Measurements from ENCODE around the gene COL4A5. TPM values are rescaled to one million over a fixed set of nuclear protein-coding genes. Genes with fewer than 3 reads are reported as not detected.

COL4A5 gene
- total RNA-seq, 1 experiment from 2014 or later: 51.3 TPM

DNA sequence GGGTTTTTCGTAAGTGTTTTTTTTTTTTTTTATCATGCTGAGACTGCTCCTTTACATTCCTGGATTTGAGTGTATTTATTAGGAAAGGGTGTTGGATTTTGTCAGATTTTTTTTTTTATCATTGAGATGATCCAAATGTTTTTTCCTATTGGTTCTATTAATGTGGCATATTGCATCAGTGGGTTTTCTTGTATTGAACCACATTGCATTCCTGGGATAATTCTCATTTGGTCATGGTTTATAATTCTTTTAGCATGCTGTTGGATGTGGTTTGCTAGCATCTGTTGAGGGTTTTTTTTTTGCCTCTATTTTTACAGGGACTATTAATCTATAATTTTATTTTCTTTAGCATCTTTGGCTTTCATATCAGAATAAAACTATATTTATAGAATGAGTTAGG lies 28.8 kb downstream of the COL4A5 start:
- no peak overlapping the region for H2AK5ac ChIP-seq (ENCODE audit: insufficient read length, low read length)
- H2BK20ac ChIP-seq (ENCODE audit: low read depth, low read length, poor library complexity, severe bottlenecking): no peak overlapping the region
- Mint-ChIP-seq H3K27me3 (ENCODE audit: low read depth) (no peaks in the 10 kb centered on the region), H3K4me3 (no peak overlapping the region), H3K27ac (peak overlapping the region in 2 of 3 experiments; percentile 34 to 62; a peak in 1 of 7 replicates), H3K9me3 (peaks cover 9 to 14% of the 10 kb centered on the region in 2 experiments; a peak in 4 of 5 replicates), H3K36me3 (ENCODE audit: insufficient read depth in 1 of 3, low read depth in 3 of 3) (peaks cover 8 to 14% (median 12%) of the 10 kb centered on the region in 3 experiments), H3K4me1 (peaks cover 5% of the 10 kb centered on the region in 2 experiments; a peak in 2 of 4 replicates)
- no peaks in the 10 kb centered on the region for H3K4me1 ChIP-seq (ENCODE audit: insufficient read depth, low read length)
- no peaks in the 10 kb centered on the region for H3K27me3 ChIP-seq (ENCODE audit: insufficient read depth, low read length)
- no peak overlapping the region for H2AFZ ChIP-seq (ENCODE audit: low read length)
- no peak overlapping the region for H3K4ac ChIP-seq (ENCODE audit: low read depth, low read length)
- H4K91ac ChIP-seq (ENCODE audit: insufficient read length, low read depth, low read length): no peak overlapping the region
- no peak overlapping the region for H3K4me2 ChIP-seq (ENCODE audit: insufficient read depth, insufficient read length, low read length)
- no peaks in the 10 kb centered on the region for H3K9me3 ChIP-seq (ENCODE audit: control insufficient read depth, low read depth, low read length)
- no peak overlapping the region for H3T11ph ChIP-seq (ENCODE audit: low read length)
- no peak overlapping the region for H3K56ac ChIP-seq (ENCODE audit: insufficient read length, low read depth, low read length)
- H4K20me1 ChIP-seq (ENCODE audit: control insufficient read depth, insufficient read depth, insufficient read length): no peaks in the 10 kb centered on the region
- no peaks in the 10 kb centered on the region for H3K79me1 ChIP-seq (ENCODE audit: insufficient read depth, low read depth, low read length, poor library complexity, severe bottlenecking)
- no peak overlapping the region for H2BK15ac ChIP-seq (ENCODE audit: low read depth, low read length)
- no peaks in the 10 kb centered on the region for H3K23me2 ChIP-seq (ENCODE audit: insufficient read length, low read depth, low read length, poor library complexity, severe bottlenecking)
- H4K5ac ChIP-seq (ENCODE audit: insufficient read length, low read depth, low read length): no peak overlapping the region
- H2BK12ac ChIP-seq (ENCODE audit: insufficient read length, low read depth, low read length): no peak overlapping the region
- H3K27ac ChIP-seq (ENCODE audit: insufficient read length, low read depth, low read length): no peak overlapping the region
- no peak for TF ChIP-seq CTCF (conservative IDR thresholded peaks at IDR 0.05)
- no peak overlapping the region for H3K18ac ChIP-seq (ENCODE audit: insufficient read length, low read depth, low read length)
- no peak overlapping the region for H4K8ac ChIP-seq (replicated peaks; ENCODE audit: insufficient read length, low read depth, low read length)
- DNase-seq: no peak
- H2BK120ac ChIP-seq (ENCODE audit: low read depth, low read length, poor library complexity, severe bottlenecking): no peak overlapping the region
- H2BK5ac ChIP-seq (ENCODE audit: insufficient read length, low read length): no peak overlapping the region
- WGBS (ENCODE audit: extremely low coverage, insufficient read length, low lambda C conversion rate): no CpG with 5 or more reads among the region's 1 CpG
- no peaks in the 10 kb centered on the region; the same call in 1 of the 2 replicates for H3K79me2 ChIP-seq (ENCODE audit: insufficient read depth, low read length)
- H3K14ac ChIP-seq (ENCODE audit: insufficient read depth, low read length): no peak overlapping the region
- H3K9ac ChIP-seq (ENCODE audit: extremely low read depth, insufficient read length, low read length): no peak overlapping the region
- no peak overlapping the region for H3K23ac ChIP-seq (ENCODE audit: insufficient read length, low read depth, low read length)

Data from H9 (cell line).